Measurements from ENCODE around the gene NPIPA5.
"Not testable (repeated sequence)": the region's sequence is repeated elsewhere in the genome, so short reads cannot be mapped to it uniquely, and the experiment has no call there.

Gene NPIPA5

DNA sequence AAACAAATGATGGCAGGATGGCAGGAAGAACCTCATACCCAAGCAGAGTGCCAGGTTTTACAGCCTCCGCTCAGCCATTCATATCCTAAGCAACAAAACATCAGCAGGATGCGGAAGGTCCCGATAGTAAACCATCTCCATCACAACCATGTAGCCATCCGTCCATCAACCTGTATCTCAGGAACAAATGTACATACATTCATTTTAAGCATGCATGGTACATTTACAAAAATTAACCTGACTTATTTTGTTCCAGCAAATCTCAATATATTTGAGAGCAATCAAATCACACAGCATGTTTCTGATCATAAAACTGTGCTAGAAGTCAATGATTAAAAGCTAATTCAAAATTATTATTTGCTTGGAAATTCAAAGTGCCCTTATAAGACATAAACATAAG, at the start of gene NPIPA5:
TSS of gene NPIPA5 (minus strand) at position 101 of the 400 bp plus-strand sequence. CDS start at position 101, 0 bp downstream.
- not testable (repeated sequence) for H3K4me3 ChIP-seq (ENCODE audit: low read length)

DNA sequence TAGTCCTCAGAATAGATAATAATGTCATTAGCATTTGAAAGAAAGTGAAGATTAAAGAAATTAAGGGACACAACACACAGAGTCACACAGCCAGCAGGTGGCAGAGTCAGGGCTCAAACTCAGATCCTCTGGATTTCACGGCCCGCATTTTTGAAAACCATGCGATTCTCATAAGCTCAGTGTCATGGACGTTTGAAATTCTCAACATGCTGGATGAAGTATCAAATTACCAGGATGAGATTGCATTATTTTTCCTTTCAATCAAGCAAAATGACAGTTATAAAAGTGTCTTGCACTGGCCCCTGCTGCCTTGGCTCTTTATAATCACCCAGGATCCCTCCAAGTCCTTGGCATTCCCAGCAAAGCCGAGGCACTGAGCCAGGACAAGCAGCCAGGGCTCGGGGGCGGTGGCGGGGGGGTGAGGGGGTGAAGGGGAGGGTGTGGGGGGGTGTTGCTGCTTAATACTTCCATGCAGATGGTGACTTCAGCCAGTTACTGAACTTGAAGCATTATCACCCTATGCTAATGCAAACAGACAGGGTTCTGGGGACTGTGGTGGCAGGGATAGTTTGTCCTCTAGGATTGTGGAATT, 49.6 kb upstream of the NPIPA5 start:
- DNase-seq (ENCODE audit: low read depth): peak; percentile 84
- H3K4me3 ChIP-seq (ENCODE audit: low read length): peak overlapping the region; percentile 24
- TF ChIP-seq, protein P1, sequence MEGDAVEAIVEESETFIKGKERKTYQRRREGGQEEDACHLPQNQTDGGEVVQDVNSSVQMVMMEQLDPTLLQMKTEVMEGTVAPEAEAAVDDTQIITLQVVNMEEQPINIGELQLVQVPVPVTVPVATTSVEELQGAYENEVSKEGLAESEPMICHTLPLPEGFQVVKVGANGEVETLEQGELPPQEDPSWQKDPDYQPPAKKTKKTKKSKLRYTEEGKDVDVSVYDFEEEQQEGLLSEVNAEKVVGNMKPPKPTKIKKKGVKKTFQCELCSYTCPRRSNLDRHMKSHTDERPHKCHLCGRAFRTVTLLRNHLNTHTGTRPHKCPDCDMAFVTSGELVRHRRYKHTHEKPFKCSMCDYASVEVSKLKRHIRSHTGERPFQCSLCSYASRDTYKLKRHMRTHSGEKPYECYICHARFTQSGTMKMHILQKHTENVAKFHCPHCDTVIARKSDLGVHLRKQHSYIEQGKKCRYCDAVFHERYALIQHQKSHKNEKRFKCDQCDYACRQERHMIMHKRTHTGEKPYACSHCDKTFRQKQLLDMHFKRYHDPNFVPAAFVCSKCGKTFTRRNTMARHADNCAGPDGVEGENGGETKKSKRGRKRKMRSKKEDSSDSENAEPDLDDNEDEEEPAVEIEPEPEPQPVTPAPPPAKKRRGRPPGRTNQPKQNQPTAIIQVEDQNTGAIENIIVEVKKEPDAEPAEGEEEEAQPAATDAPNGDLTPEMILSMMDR (conservative IDR thresholded peaks at IDR 0.05; ENCODE audit: low read length): peak; percentile 79

More for the DNA sequence above, at the start of gene NPIPA5:
- not testable (repeated sequence) for DNase-seq (ENCODE audit: low read depth)

DNA sequence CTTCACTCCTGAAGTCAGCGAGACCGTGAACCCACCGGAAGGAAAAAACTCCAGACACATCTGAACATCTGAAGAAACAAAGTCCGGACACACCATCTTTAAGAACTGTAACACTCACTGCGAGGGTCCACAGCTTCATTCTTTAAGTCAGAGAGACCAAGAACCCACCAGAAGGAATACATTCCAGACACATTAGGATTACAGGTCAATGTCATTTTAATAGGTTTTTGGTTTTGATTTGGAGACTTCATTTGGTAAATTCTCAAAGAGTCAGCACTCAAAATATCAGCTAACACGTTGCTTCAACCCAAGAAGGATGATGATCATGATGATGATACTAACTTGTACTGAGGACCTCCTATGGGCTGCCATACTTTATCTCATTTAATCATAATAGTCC, 48.7 kb upstream of the NPIPA5 start:
- DNase-seq (ENCODE audit: low read depth): no peak
- H3K4me3 ChIP-seq (ENCODE audit: low read length): no peak overlapping the region
- TF ChIP-seq, protein P1 (conservative IDR thresholded peaks at IDR 0.05; ENCODE audit: low read length): no peak

DNA sequence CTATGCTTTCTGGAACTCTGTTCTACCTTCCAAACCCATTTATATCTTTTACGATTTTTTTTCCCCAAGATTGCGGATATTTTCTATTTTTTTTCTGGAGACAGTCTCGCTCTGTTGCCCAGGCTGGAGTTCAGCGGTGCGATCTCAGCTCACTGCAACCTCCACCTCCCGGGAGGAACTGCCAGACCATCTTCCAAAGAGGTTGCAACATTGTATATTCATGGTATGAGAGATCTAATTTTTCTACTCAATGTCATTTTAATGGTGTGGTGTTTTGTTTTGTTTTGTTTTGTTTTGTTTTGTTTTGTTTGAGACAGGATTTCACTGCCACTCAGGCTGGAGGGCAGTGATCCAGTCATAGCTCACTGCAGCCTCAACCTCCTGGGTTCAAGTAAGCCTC, 47.8 kb upstream of the NPIPA5 start:
- no peak for DNase-seq (ENCODE audit: low read depth)
- TF ChIP-seq, protein P1 (conservative IDR thresholded peaks at IDR 0.05; ENCODE audit: low read length): no peak
- no peak overlapping the region for H3K4me3 ChIP-seq (ENCODE audit: low read length)

DNA sequence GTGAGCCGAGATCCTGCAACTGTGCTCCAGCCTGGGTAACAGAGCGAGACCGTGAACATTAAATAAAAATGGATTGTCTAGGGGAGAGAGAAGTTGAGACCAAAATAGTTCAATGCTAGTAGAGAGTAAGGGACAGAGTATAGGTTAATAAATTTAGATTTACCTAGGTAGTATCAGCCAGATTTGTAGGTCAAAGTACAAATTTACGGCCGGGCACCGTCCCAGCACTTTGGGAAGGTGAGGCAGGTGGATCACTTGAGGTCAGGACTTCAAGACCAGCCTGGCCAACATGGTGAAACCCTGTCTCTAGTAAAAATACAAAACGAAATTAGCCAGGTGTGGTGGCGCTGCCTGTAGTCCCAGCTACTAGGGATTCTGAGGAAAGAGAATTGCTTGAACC, 44.1 kb upstream of the NPIPA5 start:
- no peak overlapping the region for H3K4me3 ChIP-seq (ENCODE audit: low read length)
- no peak for DNase-seq (ENCODE audit: low read depth)
- TF ChIP-seq, protein P1 (conservative IDR thresholded peaks at IDR 0.05; ENCODE audit: low read length): no peak

DNA sequence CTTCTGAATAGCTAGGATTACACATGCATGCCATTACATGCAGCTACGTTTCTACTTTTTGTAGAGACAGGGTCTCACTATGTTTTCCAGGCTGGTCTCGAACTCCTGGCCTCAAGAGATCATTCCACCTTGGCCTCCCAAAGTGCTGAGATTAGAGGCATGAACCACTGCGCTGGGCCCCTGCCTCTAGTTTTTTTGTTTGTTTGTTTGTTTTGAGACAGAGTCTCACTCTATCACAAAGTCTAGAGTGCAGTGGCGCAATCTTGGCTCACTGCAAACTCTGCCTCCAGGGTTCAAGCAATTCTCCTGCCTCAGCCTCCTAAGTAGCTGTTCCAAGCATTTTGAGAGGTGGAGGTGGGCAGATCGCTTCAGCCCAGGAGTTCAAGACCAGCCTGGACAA, 43.6 kb upstream of the NPIPA5 start:
- not testable (repeated sequence) for DNase-seq (ENCODE audit: low read depth); H3K4me3 ChIP-seq (ENCODE audit: low read length)

DNA sequence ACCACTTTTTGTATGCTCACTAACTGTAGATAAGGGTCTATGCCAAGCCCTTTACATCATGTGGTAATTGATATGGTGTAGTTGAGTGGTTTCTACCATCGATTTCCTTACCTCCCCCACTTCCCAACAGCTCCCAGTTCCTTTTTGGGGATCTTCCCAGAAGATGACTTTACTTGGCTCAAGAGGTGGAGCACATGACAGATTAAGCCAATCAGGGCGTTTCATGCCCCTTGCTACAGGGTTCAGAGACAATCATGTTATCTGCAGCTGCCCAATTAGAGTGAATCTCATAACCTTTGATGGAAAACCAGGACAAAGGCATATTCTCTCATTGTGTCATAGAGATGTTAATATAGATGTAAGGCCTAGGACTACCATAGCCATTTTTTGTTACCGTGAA, 40.1 kb upstream of the NPIPA5 start:
- TF ChIP-seq, protein P1 (conservative IDR thresholded peaks at IDR 0.05; ENCODE audit: low read length): no peak
- DNase-seq (ENCODE audit: low read depth): no peak
- H3K4me3 ChIP-seq (ENCODE audit: low read length): no peak overlapping the region

DNA sequence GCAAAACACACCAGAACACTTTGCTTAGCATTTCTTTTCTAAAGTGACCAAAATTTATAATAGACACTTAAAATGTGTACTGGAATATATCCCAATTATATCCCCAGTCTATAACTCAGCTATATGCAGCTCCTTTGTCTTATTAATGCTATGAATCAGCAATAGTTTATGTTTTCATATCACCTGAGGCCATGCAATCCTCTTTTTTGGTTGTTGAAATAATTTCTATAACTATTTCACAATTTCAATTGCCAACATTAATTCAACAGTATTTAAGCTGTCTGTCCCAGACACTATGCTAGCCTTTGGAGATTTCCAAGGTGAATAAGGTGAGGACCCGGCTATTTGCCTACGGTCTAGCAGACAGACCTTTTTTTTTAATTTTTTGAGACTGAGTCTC, 39.1 kb upstream of the NPIPA5 start:
- no peak overlapping the region for H3K4me3 ChIP-seq (ENCODE audit: low read length)
- DNase-seq (ENCODE audit: low read depth): no peak
- TF ChIP-seq, protein P1 (conservative IDR thresholded peaks at IDR 0.05; ENCODE audit: low read length): no peak
